Rectal smooth muscle tissue (tissue), 1 donor: Measurements from ENCODE around the gene LIN28A.
A peak's percentile ranks its signal among the peaks of the same experiment; 100 is the strongest.

Experiments
- H3K27ac ChIP-seq: one replicate; pipeline ENCODE4 v1.7.0; 2013; ENCODE audit warnings: low read depth, low read length, inconsistent platforms
- H3K27me3 ChIP-seq: one replicate; pipeline ENCODE4 v1.7.0; 2013; ENCODE audit warnings: low read length; ENCODE audit not compliant: control insufficient read depth, insufficient read depth
- H3K36me3 ChIP-seq: one replicate; pipeline ENCODE4 v1.7.0; 2013; ENCODE audit warnings: low read length; ENCODE audit not compliant: control insufficient read depth, insufficient read depth
- H3K4me1 ChIP-seq: one replicate; pipeline ENCODE4 v1.7.0; 2013; ENCODE audit warnings: low read length; ENCODE audit not compliant: control insufficient read depth, insufficient read depth
- H3K4me3 ChIP-seq: one replicate; pipeline ENCODE4 v1.7.0; 2013; ENCODE audit warnings: low read length
- H3K9ac ChIP-seq: one replicate; pipeline ENCODE4 v1.7.0; 2013; ENCODE audit warnings: low read length

Gene LIN28A

GRCh38 chr1:26418865-26419349 is 8.3 kb downstream of the LIN28A start:
- no peak overlapping the region for H3K4me3 ChIP-seq
- H3K27me3 ChIP-seq, result peaks cover 6% of the 10 kb centered on the region
- no peaks in the 10 kb centered on the region for H3K36me3 ChIP-seq
- H3K27ac ChIP-seq, result no peak overlapping the region
- H3K9ac ChIP-seq, result no peak overlapping the region
- H3K4me1 ChIP-seq, result no peaks in the 10 kb centered on the region

- no peaks in the 10 kb centered on the region for H3K4me1 ChIP-seq
- no peak overlapping the region for H3K4me3 ChIP-seq
- H3K36me3 ChIP-seq, result no peaks in the 10 kb centered on the region
- peaks cover under 1% of the 10 kb centered on the region for H3K27me3 ChIP-seq
- H3K27ac ChIP-seq, result no peak overlapping the region
- no peak overlapping the region for H3K9ac ChIP-seq
Observed at GRCh38 chr1:26419494-26419893, 8.9 kb downstream of the LIN28A start.

- peaks cover 6% of the 10 kb centered on the region for H3K4me1 ChIP-seq
- H3K27me3 ChIP-seq, result no peaks in the 10 kb centered on the region
- H3K4me3 ChIP-seq, result no peak overlapping the region
- H3K27ac ChIP-seq, result no peak overlapping the region
- no peaks in the 10 kb centered on the region for H3K36me3 ChIP-seq
- H3K9ac ChIP-seq, result no peak overlapping the region
Observed at GRCh38 chr1:26429721-26430120, 19.1 kb downstream of the LIN28A start.

- Histone ChIP-seq H3K27me3 (no peaks in the 10 kb centered on the region), H3K9ac (peak within 1 kb of the TSS; percentile 76), H3K4me3 (peak within 1 kb of the TSS; percentile 81), H3K4me1 (peaks cover 6% of the 10 kb centered on the region), H3K27ac (peak within 1 kb of the TSS; percentile 66), H3K36me3 (no peaks in the 10 kb centered on the region)
Observed at GRCh38 chr1:26431979-26432695, 21.5 kb downstream of the LIN28A start, which contains the start of gene DHDDS. DHDDS (plus strand) TSS chr1:26432321; CDS start chr1:26432946, 625 bp downstream.

GRCh38 chr1:26432793-26433192 is 22.2 kb downstream of the LIN28A start:
- H3K4me3 ChIP-seq, result peak overlapping the region; percentile 81
- H3K27ac ChIP-seq, result peak overlapping the region; percentile 66
- H3K4me1 ChIP-seq, result peaks cover 6% of the 10 kb centered on the region
- peaks cover 2% of the 10 kb centered on the region for H3K36me3 ChIP-seq
- no peaks in the 10 kb centered on the region for H3K27me3 ChIP-seq
- H3K9ac ChIP-seq, result peak overlapping the region; percentile 76

- no peak overlapping the region for H3K9ac ChIP-seq
- H3K36me3 ChIP-seq, result peaks cover 10% of the 10 kb centered on the region
Observed at GRCh38 chr1:26434161-26434752, 23.6 kb downstream of the LIN28A start.

GRCh38 chr1:26438041-26438440 is 27.4 kb downstream of the LIN28A start:
- H3K36me3 ChIP-seq, result peaks cover 19% of the 10 kb centered on the region
- no peak overlapping the region for H3K27ac ChIP-seq
- peaks cover 3% of the 10 kb centered on the region for H3K4me1 ChIP-seq
- H3K9ac ChIP-seq, result no peak overlapping the region
- no peaks in the 10 kb centered on the region for H3K27me3 ChIP-seq
- no peak overlapping the region for H3K4me3 ChIP-seq

More at GRCh38 chr1:26434161-26434752, 23.6 kb downstream of the LIN28A start:
- Histone ChIP-seq H3K4me1 (peaks cover 6% of the 10 kb centered on the region), H3K27me3 (no peaks in the 10 kb centered on the region), H3K4me3 (no peak overlapping the region), H3K27ac (no peak overlapping the region)

GRCh38 chr1:26440259-26440658 is 29.6 kb downstream of the LIN28A start:
- Histone ChIP-seq H3K4me1 (no peaks in the 10 kb centered on the region), H3K36me3 (peaks cover 25% of the 10 kb centered on the region), H3K27ac (no peak overlapping the region), H3K9ac (no peak overlapping the region), H3K27me3 (no peaks in the 10 kb centered on the region), H3K4me3 (no peak overlapping the region)

- Histone ChIP-seq H3K27me3 (no peaks in the 10 kb centered on the region), H3K36me3 (peaks cover 4% of the 10 kb centered on the region), H3K27ac (no peak overlapping the region), H3K4me1 (no peaks in the 10 kb centered on the region), H3K9ac (no peak overlapping the region), H3K4me3 (no peak overlapping the region)
Observed at GRCh38 chr1:26449868-26450267, 39.3 kb downstream of the LIN28A start.

GRCh38 chr1:26450908-26451307 is 40.3 kb downstream of the LIN28A start:
- H3K36me3 ChIP-seq, result peaks cover 6% of the 10 kb centered on the region
- H3K27ac ChIP-seq, result no peak overlapping the region
- H3K4me1 ChIP-seq, result no peaks in the 10 kb centered on the region
- H3K27me3 ChIP-seq, result no peaks in the 10 kb centered on the region
- no peak overlapping the region for H3K9ac ChIP-seq
- no peak overlapping the region for H3K4me3 ChIP-seq

- Histone ChIP-seq H3K4me3 (no peak overlapping the region), H3K27ac (no peak overlapping the region), H3K9ac (no peak overlapping the region), H3K36me3 (peaks cover 6% of the 10 kb centered on the region), H3K4me1 (no peaks in the 10 kb centered on the region), H3K27me3 (no peaks in the 10 kb centered on the region)
Observed at GRCh38 chr1:26452459-26453183, 42.0 kb downstream of the LIN28A start.

- Histone ChIP-seq H3K4me3 (no peak overlapping the region), H3K27ac (no peak overlapping the region), H3K36me3 (peaks cover 20% of the 10 kb centered on the region), H3K27me3 (no peaks in the 10 kb centered on the region), H3K4me1 (no peaks in the 10 kb centered on the region), H3K9ac (no peak overlapping the region)
Observed at GRCh38 chr1:26459148-26459547, 48.5 kb downstream of the LIN28A start.
